ENCODE results near the gene RPUSD2. TPM values are rescaled to one million over a fixed set of nuclear protein-coding genes. Genes with fewer than 3 reads are reported as not detected.
A peak's percentile ranks its signal among the peaks of the same experiment; 100 is the strongest.

The RPUSD2 gene
- total RNA-seq, 1 donor from 2014 or later, result 10.9 TPM

GRCh38 chr15:40549894-40550293, 19.2 kb upstream of the RPUSD2 start:
- H3K4me1 Mint-ChIP-seq (ENCODE audit: low read depth, unreplicated experiment), result no peaks in the 10 kb centered on the region
- no peaks in the 10 kb centered on the region for H4K20me1 ChIP-seq (ENCODE audit: insufficient read depth, low read length)
- H3K27ac Mint-ChIP-seq (ENCODE audit: unreplicated experiment), result no peak overlapping the region
- no peak overlapping the region for H3K4me3 Mint-ChIP-seq (ENCODE audit: unreplicated experiment)
- H3K4me2 ChIP-seq (ENCODE audit: low read length), result no peak overlapping the region
- no peaks in the 10 kb centered on the region for H3K9me3 ChIP-seq (ENCODE audit: insufficient read depth, low read depth, low read length)
- no peaks in the 10 kb centered on the region for H3K79me2 ChIP-seq (ENCODE audit: insufficient read depth, low read length)
- H3K9ac ChIP-seq (ENCODE audit: low read length), result no peak overlapping the region
- H3K27ac ChIP-seq (ENCODE audit: low read depth, low read length), result no peak overlapping the region
- H3K27me3 Mint-ChIP-seq (ENCODE audit: low read depth, unreplicated experiment), result no peaks in the 10 kb centered on the region
- H3K36me3 ChIP-seq (ENCODE audit: insufficient read depth, low read length), result peaks cover 8% of the 10 kb centered on the region
- no peak overlapping the region for H2AFZ ChIP-seq (ENCODE audit: low read depth, low read length)
- FAIRE-seq (no peak), DNase-seq (ENCODE audit: low read depth) (no peak)
- H3K4me3 ChIP-seq (ENCODE audit: insufficient read depth, low read depth, low read length), result no peak overlapping the region
- no peaks in the 10 kb centered on the region for H3K9me3 Mint-ChIP-seq (ENCODE audit: unreplicated experiment)
- H3K36me3 Mint-ChIP-seq (ENCODE audit: low read depth, unreplicated experiment), result peaks cover 17% of the 10 kb centered on the region
- H3K27me3 ChIP-seq (ENCODE audit: insufficient read depth, low read length), result no peaks in the 10 kb centered on the region
- no peaks in the 10 kb centered on the region for H3K4me1 ChIP-seq (ENCODE audit: insufficient read depth, low read length)
- TF ChIP-seq EZH2 (IDR thresholded peaks at IDR 0.05; ENCODE audit: insufficient read depth, low read length), result no peak
- TF ChIP-seq CTCF (IDR thresholded peaks at IDR 0.05; ENCODE audit: insufficient read depth, low read depth, low read length), result no peak

GRCh38 chr15:40550341-40551037, 18.6 kb upstream of the RPUSD2 start:
- no peak overlapping the region for H3K27ac ChIP-seq (ENCODE audit: low read depth, low read length)
- H3K4me3 Mint-ChIP-seq (ENCODE audit: unreplicated experiment), result no peak overlapping the region
- H3K27me3 Mint-ChIP-seq (ENCODE audit: low read depth, unreplicated experiment), result no peaks in the 10 kb centered on the region
- peaks cover 17% of the 10 kb centered on the region for H3K36me3 Mint-ChIP-seq (ENCODE audit: low read depth, unreplicated experiment)
- DNase-seq (ENCODE audit: low read depth), result no peak
- H2AFZ ChIP-seq (ENCODE audit: low read depth, low read length), result no peak overlapping the region
- H3K9ac ChIP-seq (ENCODE audit: low read length), result no peak overlapping the region
- no peaks in the 10 kb centered on the region for H3K4me1 ChIP-seq (ENCODE audit: insufficient read depth, low read length)
- no peak overlapping the region for H3K4me2 ChIP-seq (ENCODE audit: low read length)
- no peaks in the 10 kb centered on the region for H3K4me1 Mint-ChIP-seq (ENCODE audit: low read depth, unreplicated experiment)
- no peak overlapping the region for H3K4me3 ChIP-seq (ENCODE audit: insufficient read depth, low read depth, low read length)
- H4K20me1 ChIP-seq (ENCODE audit: insufficient read depth, low read length), result no peaks in the 10 kb centered on the region
- no peaks in the 10 kb centered on the region for H3K79me2 ChIP-seq (ENCODE audit: insufficient read depth, low read length)
- no peak for TF ChIP-seq CTCF (IDR thresholded peaks at IDR 0.05; ENCODE audit: insufficient read depth, low read depth, low read length)
- no peak for TF ChIP-seq EZH2 (IDR thresholded peaks at IDR 0.05; ENCODE audit: insufficient read depth, low read length)
- peak overlapping the region; percentile 67 for H3K27ac Mint-ChIP-seq (ENCODE audit: unreplicated experiment)
- H3K9me3 Mint-ChIP-seq (ENCODE audit: unreplicated experiment), result no peaks in the 10 kb centered on the region
- H3K9me3 ChIP-seq (ENCODE audit: insufficient read depth, low read depth, low read length), result no peaks in the 10 kb centered on the region
- FAIRE-seq, result no peak
- H3K36me3 ChIP-seq (ENCODE audit: insufficient read depth, low read length), result peaks cover 8% of the 10 kb centered on the region
- H3K27me3 ChIP-seq (ENCODE audit: insufficient read depth, low read length), result no peaks in the 10 kb centered on the region

- no peak for DNase-seq (ENCODE audit: low read depth)
- TF ChIP-seq EZH2 (IDR thresholded peaks at IDR 0.05; ENCODE audit: insufficient read depth, low read length) (no peak), CTCF (IDR thresholded peaks at IDR 0.05; ENCODE audit: insufficient read depth, low read depth, low read length) (no peak)
Observed at GRCh38 chr15:40554161-40554525, 15.0 kb upstream of the RPUSD2 start.

More at GRCh38 chr15:40554161-40554525, 15.0 kb upstream of the RPUSD2 start:
- Histone ChIP-seq H3K9me3 (ENCODE audit: insufficient read depth, low read depth, low read length) (no peaks in the 10 kb centered on the region), H3K4me1 (ENCODE audit: insufficient read depth, low read length) (no peaks in the 10 kb centered on the region), H2AFZ (ENCODE audit: low read depth, low read length) (no peak overlapping the region), H3K79me2 (ENCODE audit: insufficient read depth, low read length) (no peaks in the 10 kb centered on the region), H3K36me3 (ENCODE audit: insufficient read depth, low read length) (peaks cover 11% of the 10 kb centered on the region), H3K4me2 (ENCODE audit: low read length) (no peak overlapping the region), H3K4me3 (ENCODE audit: insufficient read depth, low read depth, low read length) (no peak overlapping the region), H3K27me3 (ENCODE audit: insufficient read depth, low read length) (no peaks in the 10 kb centered on the region), H3K27ac (ENCODE audit: low read depth, low read length) (no peak overlapping the region), H4K20me1 (ENCODE audit: insufficient read depth, low read length) (no peaks in the 10 kb centered on the region), H3K9ac (ENCODE audit: low read length) (no peak overlapping the region)
- FAIRE-seq, result no peak
- peaks cover 24% of the 10 kb centered on the region for H3K36me3 Mint-ChIP-seq (ENCODE audit: low read depth, unreplicated experiment)
- H3K4me1 Mint-ChIP-seq (ENCODE audit: low read depth, unreplicated experiment), result no peaks in the 10 kb centered on the region
- H3K27me3 Mint-ChIP-seq (ENCODE audit: low read depth, unreplicated experiment), result no peaks in the 10 kb centered on the region
- no peak overlapping the region for H3K27ac Mint-ChIP-seq (ENCODE audit: unreplicated experiment)
- no peak overlapping the region for H3K4me3 Mint-ChIP-seq (ENCODE audit: unreplicated experiment)
- no peaks in the 10 kb centered on the region for H3K9me3 Mint-ChIP-seq (ENCODE audit: unreplicated experiment)

Data from astrocyte (in vitro differentiated cells and primary cell).